Caki2 (cell line): ENCODE results near the gene GOLGA3. TPM values are rescaled to one million over a fixed set of nuclear protein-coding genes. Genes with fewer than 3 reads are reported as not detected.

ENCODE experiments used
- DNase-seq: peaks from one replicate; pipeline ENCODE4 v3.0.0-alpha.2; 2015; ENCODE audit warnings: low read depth
- in situ Hi-C: cut with HindIII; loops from 2 replicates; pipeline ENCODE4 v1.10.0; 2016; ENCODE audit warnings: low sequenced_read_pairs, low pct_unique_long_range_greater_than_20kb, mixed read lengths
- total RNA-seq: library from RNA; depleted of rRNA; stranded (reverse); fragments of >200 nt; shearing (Covaris generic); gene quantifications from 2 replicates; pipeline ENCODE4 v1.2.3, GENCODE V29; 2014; ENCODE audit warnings: low replicate concordance

The GOLGA3 gene
- total RNA-seq, 1 experiment from 2014 or later, result 57.2 TPM

- in situ Hi-C loops, result no loop called here
- no peak for DNase-seq
Measured at GRCh38 chr12:132740652-132741051, 88.0 kb downstream of the GOLGA3 start.

- no peak for DNase-seq
- in situ Hi-C loops, result no loop called here
Measured at GRCh38 chr12:132740313-132740646, 88.4 kb downstream of the GOLGA3 start.

GRCh38 chr12:132739600-132740312 lies 88.9 kb downstream of the GOLGA3 start:
- in situ Hi-C loops, result no loop called here
- DNase-seq, result no peak

GRCh38 chr12:132736913-132737312 lies 91.8 kb downstream of the GOLGA3 start:
- in situ Hi-C loops, result no loop called here
- no peak for DNase-seq

GRCh38 chr12:132736378-132736777 lies 92.3 kb downstream of the GOLGA3 start:
- in situ Hi-C loops, result no loop called here
- no peak for DNase-seq

GRCh38 chr12:132735496-132735895 lies 93.2 kb downstream of the GOLGA3 start:
- DNase-seq, result no peak
- in situ Hi-C loops, result no loop called here

- in situ Hi-C loops, result no loop called here
- no peak for DNase-seq
Measured at GRCh38 chr12:132734206-132734605, 94.5 kb downstream of the GOLGA3 start.

- in situ Hi-C loops, result no loop called here
Measured at GRCh38 chr12:132731574-132731973, 97.1 kb downstream of the GOLGA3 start.

GRCh38 chr12:132730353-132730752 lies 98.3 kb downstream of the GOLGA3 start:
- in situ Hi-C loops, result no loop called here
- no peak for DNase-seq

More at GRCh38 chr12:132731574-132731973, 97.1 kb downstream of the GOLGA3 start:
- DNase-seq, result no peak

GRCh38 chr12:132729541-132730320 lies 98.9 kb downstream of the GOLGA3 start:
- in situ Hi-C loops, result no loop called here
- no peak for DNase-seq

GRCh38 chr12:132728502-132728901 lies 100.2 kb downstream of the GOLGA3 start:
- in situ Hi-C loops, result no loop called here
- no peak for DNase-seq

GRCh38 chr12:132727091-132727794 lies 101.4 kb downstream of the GOLGA3 start:
- no peak for DNase-seq
- in situ Hi-C loops, result no loop called here

- in situ Hi-C loops, result no loop called here
- DNase-seq, result no peak
Measured at GRCh38 chr12:132726386-132726785, 102.3 kb downstream of the GOLGA3 start.

GRCh38 chr12:132724506-132725241 lies 104.0 kb downstream of the GOLGA3 start:
- no peak for DNase-seq
- in situ Hi-C loops, result no loop called here

- in situ Hi-C loops, result no loop called here
Measured at GRCh38 chr12:132723764-132724140, 104.9 kb downstream of the GOLGA3 start.

GRCh38 chr12:132723015-132723763 lies 105.5 kb downstream of the GOLGA3 start:
- in situ Hi-C loops, result no loop called here
- DNase-seq, result peak; percentile 38

More at GRCh38 chr12:132723764-132724140, 104.9 kb downstream of the GOLGA3 start:
- DNase-seq, result no peak

- DNase-seq, result no peak
- in situ Hi-C loops, result no loop called here
Measured at GRCh38 chr12:132720606-132721345, 107.9 kb downstream of the GOLGA3 start.
